Measurements from ENCODE around the gene CPTP. TPM values are rescaled to one million over a fixed set of nuclear protein-coding genes. Genes with fewer than 3 reads are reported as not detected.
A peak's percentile ranks its signal among the peaks of the same experiment; 100 is the strongest.

Gene CPTP
- total and polyA plus RNA-seq, 2 of the 13 experiments (the other 11 are each of a cell fraction or from before 2014, with no cell fraction given) = 5.5 to 9.3 TPM

DNA sequence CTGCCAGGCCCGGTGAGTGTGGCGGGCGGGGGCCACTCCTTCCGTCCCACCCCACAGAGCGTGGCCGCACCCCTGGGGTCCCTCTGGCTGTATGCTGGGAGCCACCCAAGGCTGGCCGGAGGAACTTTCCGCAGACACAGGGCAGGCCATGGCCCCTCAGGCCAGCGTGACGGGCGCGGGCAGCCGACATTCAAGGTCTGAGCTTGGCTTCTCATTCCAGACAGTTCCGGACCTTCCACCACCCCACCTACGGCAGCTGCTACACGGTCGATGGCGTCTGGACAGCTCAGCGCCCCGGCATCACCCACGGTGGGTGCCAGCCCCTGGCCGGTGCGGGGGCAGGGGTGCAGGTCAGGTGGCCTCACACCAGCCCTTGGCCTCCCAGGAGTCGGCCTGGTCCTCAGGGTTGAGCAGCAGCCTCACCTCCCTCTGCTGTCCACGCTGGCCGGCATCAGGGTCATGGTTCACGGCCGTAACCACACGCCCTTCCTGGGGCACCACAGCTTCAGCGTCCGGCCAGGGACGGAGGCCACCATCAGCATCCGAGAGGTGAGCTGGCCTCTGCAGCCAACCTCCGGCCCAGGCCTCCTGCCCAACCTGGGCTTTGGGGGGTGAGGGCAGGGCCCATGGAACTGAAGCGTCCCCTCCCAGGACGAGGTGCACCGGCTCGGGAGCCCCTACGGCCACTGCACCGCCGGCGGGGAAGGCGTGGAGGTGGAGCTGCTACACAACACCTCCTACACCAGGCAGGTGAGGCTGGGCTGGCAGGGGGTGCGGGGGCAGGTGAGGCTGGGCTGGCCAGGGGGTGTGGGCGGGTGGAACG is 37.1 kb upstream of the CPTP start (continued):
- TF ChIP-seq SUZ12 (IDR thresholded peaks at IDR 0.05; ENCODE audit: low read depth, low read length) (no peak), ZNF547 (CRISPR knock-in tag; IDR thresholded peaks at IDR 0.05) (peak; percentile 78), ADNP (CRISPR knock-in tag; IDR thresholded peaks at IDR 0.05) (peak; percentile 84), DMAP1 (CRISPR knock-in tag; IDR thresholded peaks at IDR 0.05) (0 out of 2 replicates have a peak, but pooled peaks have one; percentile 27), SKI (IDR thresholded peaks at IDR 0.05; ENCODE audit: partially characterized antibody) (peak; percentile 53), ESRRA (CRISPR knock-in tag; IDR thresholded peaks at IDR 0.05; ENCODE audit: low read depth) (peak; percentile 67; the same call in 1 of the 2 replicates), AGO1 (IDR thresholded peaks at IDR 0.05; ENCODE audit: low read depth, low read length, poor library complexity, severe bottlenecking) (no peak), ZBTB7B (CRISPR knock-in tag; IDR thresholded peaks at IDR 0.05) (0 out of 2 replicates have a peak, but pooled peaks have one; percentile 23), PAXIP1 (CRISPR knock-in tag; conservative IDR thresholded peaks at IDR 0.05) (peak; percentile 81), DNMT1 (CRISPR knock-in tag; IDR thresholded peaks at IDR 0.05) (no peak), HNRNPL (IDR thresholded peaks at IDR 0.05; ENCODE audit: low read depth, low read length) (0 out of 2 replicates have a peak, but pooled peaks have one; percentile 39), KDM5B (CRISPR knock-in tag; IDR thresholded peaks at IDR 0.05; ENCODE audit: borderline replicate concordance) (peak; percentile 72; the same call in 1 of the 2 replicates), ZNF749 (CRISPR knock-in tag; IDR thresholded peaks at IDR 0.05; ENCODE audit: borderline replicate concordance) (no peak), HES4 (CRISPR knock-in tag; IDR thresholded peaks at IDR 0.05; ENCODE audit: borderline replicate concordance) (no peak), RXRA (CRISPR knock-in tag; IDR thresholded peaks at IDR 0.05) (peak; percentile 55; the same call in 1 of the 2 replicates), YEATS4 (CRISPR knock-in tag; IDR thresholded peaks at IDR 0.05; ENCODE audit: borderline replicate concordance) (peak; percentile 27; the same call in 1 of the 2 replicates), HDAC2 (CRISPR knock-in tag; IDR thresholded peaks at IDR 0.05) (peak; percentile 61; the same call in 1 of the 2 replicates)
- TF ChIP-seq, protein P1, sequence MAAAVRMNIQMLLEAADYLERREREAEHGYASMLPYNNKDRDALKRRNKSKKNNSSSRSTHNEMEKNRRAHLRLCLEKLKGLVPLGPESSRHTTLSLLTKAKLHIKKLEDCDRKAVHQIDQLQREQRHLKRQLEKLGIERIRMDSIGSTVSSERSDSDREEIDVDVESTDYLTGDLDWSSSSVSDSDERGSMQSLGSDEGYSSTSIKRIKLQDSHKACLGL (CRISPR knock-in tag; IDR thresholded peaks at IDR 0.05) = peak; percentile 69
- TF ChIP-seq, protein P2, sequence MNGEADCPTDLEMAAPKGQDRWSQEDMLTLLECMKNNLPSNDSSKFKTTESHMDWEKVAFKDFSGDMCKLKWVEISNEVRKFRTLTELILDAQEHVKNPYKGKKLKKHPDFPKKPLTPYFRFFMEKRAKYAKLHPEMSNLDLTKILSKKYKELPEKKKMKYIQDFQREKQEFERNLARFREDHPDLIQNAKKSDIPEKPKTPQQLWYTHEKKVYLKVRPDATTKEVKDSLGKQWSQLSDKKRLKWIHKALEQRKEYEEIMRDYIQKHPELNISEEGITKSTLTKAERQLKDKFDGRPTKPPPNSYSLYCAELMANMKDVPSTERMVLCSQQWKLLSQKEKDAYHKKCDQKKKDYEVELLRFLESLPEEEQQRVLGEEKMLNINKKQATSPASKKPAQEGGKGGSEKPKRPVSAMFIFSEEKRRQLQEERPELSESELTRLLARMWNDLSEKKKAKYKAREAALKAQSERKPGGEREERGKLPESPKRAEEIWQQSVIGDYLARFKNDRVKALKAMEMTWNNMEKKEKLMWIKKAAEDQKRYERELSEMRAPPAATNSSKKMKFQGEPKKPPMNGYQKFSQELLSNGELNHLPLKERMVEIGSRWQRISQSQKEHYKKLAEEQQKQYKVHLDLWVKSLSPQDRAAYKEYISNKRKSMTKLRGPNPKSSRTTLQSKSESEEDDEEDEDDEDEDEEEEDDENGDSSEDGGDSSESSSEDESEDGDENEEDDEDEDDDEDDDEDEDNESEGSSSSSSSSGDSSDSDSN (CRISPR knock-in tag; IDR thresholded peaks at IDR 0.05) = peak; percentile 97
- TF ChIP-seq, protein P3, sequence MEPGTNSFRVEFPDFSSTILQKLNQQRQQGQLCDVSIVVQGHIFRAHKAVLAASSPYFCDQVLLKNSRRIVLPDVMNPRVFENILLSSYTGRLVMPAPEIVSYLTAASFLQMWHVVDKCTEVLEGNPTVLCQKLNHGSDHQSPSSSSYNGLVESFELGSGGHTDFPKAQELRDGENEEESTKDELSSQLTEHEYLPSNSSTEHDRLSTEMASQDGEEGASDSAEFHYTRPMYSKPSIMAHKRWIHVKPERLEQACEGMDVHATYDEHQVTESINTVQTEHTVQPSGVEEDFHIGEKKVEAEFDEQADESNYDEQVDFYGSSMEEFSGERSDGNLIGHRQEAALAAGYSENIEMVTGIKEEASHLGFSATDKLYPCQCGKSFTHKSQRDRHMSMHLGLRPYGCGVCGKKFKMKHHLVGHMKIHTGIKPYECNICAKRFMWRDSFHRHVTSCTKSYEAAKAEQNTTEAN (CRISPR knock-in tag; conservative IDR thresholded peaks at IDR 0.05) = no peak
